Left cardiac atrium (tissue), 4 donors: ENCODE results near the gene TMEM243. TPM values are rescaled to one million over a fixed set of nuclear protein-coding genes. Genes with fewer than 3 reads are reported as not detected.
"Not testable (repeated sequence)": the region's sequence is repeated elsewhere in the genome, so short reads cannot be mapped to it uniquely, and the experiment has no call there.

Experiments
- ATAC-seq, 2 donors: fragments of 200-7000 bp; cut with Tn5 transposase; one replicate each; pipeline ENCODE4 v1.9.1; 2020; ENCODE audit warnings: mild to moderate bottlenecking in 2 of 2, moderate library complexity in 2 of 2
- DNase-seq: peaks from one replicate; pipeline ENCODE4 v3.0.0-alpha.2; 2020
- intact Hi-C, 2 donors: fragments of 100-400 bp; cut with DNase I; formaldehyde crosslinking; loops; one replicate each; pipeline versions ENCODE4 v1.14.1 to v1.15.1; 2022 to 2023
- total RNA-seq, 2 donors: library from RNA; stranded (reverse); fragmentation: NEBNext Ultra II Directional; extraction: Animal tissue kit (Norgen Biotek cat#: 25700); gene quantifications; one replicate each; pipeline ENCODE4 v1.2.1, GENCODE V29; 2021
- donor health status: DM: no; HTN: yes; CAD: no.
- donor health status: DM: no; HTN: yes; CAD: no; lungs with severe emphysema.
- donor health status: DM: yes; HTN: yes; CAD: no.
- donor health status: Dilated cardiomyopathy.

Gene TMEM243
- total RNA-seq, 2 donors from 2014 or later = 11.9 to 12.2 TPM

DNA sequence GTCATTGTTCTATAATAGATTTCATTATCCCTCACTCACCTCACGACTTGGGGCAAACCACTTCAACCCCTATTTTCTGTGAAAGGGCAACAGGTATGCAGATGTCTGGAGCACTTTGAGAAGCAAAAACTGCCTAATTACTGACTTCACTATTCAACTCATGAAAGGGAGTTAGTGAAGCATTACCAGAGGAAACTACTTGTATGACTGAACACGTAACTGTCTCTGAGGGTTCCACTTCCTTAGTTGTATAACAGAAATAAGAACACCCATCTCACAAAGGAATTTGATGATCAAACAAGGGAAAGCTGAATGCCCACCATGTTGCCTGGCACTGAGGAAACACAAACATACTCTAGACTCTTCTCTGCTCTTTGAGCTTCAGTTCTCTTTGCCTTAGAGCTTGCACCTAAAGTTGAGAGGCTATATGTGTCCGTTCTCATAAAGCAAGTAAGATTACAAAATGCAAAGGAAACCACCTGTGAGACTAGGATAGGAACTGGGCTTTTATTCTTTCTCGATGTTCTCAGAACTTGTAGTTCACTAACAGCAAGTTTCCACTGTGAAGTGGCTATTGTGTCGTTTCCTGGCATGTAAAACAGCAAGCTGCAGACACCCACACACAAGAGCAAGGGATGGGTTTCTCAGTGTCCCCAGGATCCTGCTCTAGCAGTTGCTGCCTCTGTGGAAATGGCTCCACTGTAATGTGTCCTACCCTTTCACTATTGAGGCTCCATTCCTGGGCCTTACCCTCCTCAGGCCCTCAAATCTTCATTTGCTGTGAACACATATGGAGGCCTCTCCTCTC, 2.6 kb downstream of the TMEM243 start:
- ATAC-seq = no peak
- no peak for DNase-seq
- intact Hi-C loops = loop anchor here in 1 of 2 donors (10.0 kb wide), 1 partner anchor 62 kb away; the partner anchor contains the start of gene DMTF1

DNA sequence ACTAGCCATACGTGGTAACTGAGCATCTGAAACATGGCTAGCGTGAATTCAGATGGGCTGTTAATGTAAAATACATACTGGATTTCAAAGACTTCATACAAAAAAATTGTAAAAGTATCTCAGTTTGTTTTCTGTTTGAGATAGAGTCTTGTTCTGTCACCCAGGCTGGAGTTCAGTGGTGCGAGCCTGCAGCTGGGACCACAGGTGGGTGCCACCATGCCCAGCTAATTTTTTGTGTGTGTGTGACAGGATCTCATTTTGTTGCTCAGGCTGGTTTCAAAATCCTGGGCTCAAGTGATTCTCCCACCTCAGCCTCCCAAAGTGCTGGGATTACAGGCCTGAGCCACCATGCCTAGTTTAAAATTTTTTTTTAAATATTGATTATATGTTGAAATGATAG, 4.5 kb downstream of the TMEM243 start:
- DNase-seq (no peak), ATAC-seq (no peak)
- intact Hi-C loops = loop anchor here in 1 of 2 donors (10.0 kb wide), 1 partner anchor 60 kb away; the partner anchor contains the start of gene DMTF1

DNA sequence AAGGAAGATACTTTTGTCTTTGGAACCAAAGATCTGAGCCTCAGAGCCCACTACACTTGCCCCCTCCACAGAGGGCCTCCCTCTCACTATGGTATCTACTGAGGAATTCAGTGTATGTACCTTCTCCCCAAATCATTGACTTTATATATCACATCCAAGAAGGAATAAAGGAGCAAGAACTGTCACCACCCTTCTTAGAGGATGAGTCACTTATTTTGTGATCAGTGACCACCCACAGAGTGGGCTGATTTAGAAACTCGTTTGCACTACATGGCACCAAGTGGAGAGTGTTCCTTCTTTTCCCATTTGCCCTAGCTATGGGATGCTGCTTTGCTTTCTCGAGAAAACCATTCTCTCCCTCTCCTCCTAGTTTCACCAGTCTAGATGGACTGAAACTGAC, 5.7 kb downstream of the TMEM243 start:
- intact Hi-C loops = loop anchor here in 1 of 2 donors (10.0 kb wide), 1 partner anchor 59 kb away; the partner anchor contains the start of gene DMTF1
- ATAC-seq (no peak), DNase-seq (no peak)

DNA sequence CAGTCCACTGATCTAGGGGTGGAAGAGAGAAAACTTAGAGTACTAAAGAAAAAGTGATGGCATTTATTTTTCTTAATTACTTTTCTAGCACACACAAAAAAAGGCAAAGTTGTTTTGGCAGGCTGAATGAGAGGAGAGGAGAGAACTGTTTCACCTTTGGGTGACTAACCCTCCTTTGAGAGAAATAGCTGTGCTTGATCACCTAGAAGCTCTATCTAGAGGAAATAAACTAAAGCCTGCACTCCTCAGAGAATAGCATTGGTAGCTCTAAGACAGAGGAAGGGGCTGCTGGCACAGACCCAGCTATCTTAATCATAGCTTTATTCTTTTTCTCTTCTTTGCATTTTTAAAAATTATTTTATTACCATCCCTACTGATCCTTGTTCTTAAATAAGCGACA, 6.3 kb downstream of the TMEM243 start:
- ATAC-seq = no peak
- intact Hi-C loops = loop anchor here in 1 of 2 donors (10.0 kb wide), 1 partner anchor 58 kb away; the partner anchor contains the start of gene DMTF1

DNA sequence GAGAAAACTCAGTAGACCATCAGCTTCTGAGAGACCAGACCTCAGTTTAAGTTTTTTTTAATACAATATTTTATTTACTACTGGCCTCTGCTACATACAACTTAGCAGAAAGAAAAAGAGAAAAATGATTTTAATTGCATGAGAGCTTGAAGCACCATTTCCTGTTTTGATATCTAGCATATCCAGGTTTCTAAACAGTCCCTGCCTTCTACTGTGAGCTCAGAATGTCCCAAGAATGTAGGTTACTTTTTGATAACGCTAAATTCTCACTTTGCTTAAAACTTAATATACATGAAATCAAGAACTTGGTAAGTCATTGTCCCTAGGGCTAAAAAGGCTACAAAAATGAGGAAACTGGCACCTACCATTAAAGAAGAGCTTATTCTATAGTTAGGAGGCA, 7.0 kb downstream of the TMEM243 start:
- ATAC-seq = no peak
- intact Hi-C loops = loop anchor here in 1 of 2 donors (10.0 kb wide), 1 partner anchor 58 kb away; the partner anchor contains the start of gene DMTF1
- no peak for DNase-seq

More for the DNA sequence above, 6.3 kb downstream of the TMEM243 start:
- no peak for DNase-seq

DNA sequence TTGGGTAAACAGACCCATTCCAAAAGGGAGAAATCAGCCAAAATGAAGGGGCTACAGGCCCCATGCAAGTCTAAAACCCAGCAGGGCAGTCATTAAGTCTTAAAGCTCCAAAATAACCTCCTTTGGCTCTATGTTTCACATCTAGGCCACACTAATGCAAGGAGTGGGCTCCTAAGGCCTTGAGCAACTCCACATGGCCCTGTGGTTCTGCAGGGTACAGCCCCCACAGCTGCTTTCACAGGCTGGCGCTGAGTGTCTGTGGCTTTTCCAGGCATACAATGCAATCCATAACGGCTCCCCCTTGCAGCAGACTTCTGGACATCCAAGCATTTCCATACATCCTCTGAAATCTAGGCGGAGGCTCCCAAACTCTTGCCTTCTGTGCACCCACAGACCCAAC, 9.0 kb downstream of the TMEM243 start:
- intact Hi-C loops = loop anchor here in 1 of 2 donors (10.0 kb wide), 1 partner anchor 56 kb away; the partner anchor contains the start of gene DMTF1
- DNase-seq = no peak

DNA sequence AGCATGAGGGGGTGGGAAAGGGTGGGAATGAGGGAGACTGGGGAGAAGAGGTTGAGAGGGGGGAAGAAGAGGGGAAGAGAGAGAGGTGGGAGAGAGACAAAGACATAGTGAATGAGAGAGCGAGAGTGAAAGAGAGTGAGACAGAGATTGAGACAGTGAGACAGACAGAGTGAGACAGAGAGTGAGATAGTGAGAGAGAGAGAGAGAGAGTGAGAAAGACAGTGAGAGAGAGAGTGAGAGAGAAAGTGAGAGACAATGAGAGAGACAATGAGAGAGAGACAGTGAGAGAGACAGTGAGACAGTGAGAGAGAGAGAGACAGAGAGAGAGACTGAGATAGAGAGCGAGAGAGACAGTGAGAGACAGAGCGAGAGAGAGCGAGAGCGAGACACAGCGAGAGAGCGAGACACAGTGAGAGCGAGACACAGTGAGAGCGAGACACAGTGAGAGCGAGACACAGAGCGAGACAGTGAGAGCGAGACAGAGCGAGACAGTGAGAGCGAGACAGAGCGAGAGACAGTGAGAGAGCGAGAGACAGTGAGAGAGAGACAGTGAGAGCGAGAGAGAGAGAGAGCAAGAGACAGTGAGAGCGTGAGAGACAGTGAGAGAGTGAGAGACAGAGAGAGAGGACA, 10.1 kb downstream of the TMEM243 start:
- intact Hi-C loops = no loop called here
- DNase-seq (no peak), ATAC-seq (no peak)

More for the DNA sequence above, 9.0 kb downstream of the TMEM243 start:
- ATAC-seq = no peak

DNA sequence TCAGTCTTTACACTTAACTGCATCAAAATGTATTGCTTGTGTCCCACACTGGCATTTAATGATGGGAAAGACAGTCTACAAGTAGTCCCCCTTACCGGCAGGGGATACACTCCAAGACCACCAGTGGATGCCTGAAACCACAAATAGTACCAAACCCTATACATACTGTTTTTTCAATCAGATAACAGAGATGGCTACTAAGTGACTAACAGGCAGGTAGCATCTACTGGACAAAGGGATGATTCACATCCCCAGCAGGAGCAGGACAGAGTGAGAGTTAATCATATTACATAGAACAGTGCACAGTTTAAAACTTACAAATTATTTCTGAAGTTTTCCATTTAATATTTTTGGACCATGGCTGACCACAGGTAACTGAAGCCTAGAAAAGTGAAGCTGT, 13.2 kb downstream of the TMEM243 start:
- DNase-seq = no peak
- ATAC-seq = no peak
- intact Hi-C loops = no loop called here

DNA sequence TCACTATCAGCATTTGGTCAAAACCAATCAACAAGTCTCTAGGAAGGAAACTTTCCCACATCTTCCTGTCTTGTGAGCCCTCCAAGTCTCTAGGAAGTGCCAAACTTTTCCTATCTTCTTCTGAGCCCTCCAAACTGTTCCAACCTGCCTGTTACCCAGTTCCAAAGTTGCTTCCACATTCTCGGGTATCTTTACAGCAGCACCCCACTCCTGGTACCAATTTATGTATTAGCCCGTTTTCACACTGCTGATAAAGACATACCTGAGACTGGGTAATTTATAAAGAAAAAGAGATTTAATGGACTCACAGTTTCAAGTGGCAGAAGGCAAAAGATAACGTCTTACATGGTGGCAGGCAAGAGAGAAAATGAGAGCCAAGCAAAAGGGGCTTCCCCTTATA, 13.8 kb downstream of the TMEM243 start:
- DNase-seq, ATAC-seq, intact Hi-C loops: not testable (repeated sequence)

DNA sequence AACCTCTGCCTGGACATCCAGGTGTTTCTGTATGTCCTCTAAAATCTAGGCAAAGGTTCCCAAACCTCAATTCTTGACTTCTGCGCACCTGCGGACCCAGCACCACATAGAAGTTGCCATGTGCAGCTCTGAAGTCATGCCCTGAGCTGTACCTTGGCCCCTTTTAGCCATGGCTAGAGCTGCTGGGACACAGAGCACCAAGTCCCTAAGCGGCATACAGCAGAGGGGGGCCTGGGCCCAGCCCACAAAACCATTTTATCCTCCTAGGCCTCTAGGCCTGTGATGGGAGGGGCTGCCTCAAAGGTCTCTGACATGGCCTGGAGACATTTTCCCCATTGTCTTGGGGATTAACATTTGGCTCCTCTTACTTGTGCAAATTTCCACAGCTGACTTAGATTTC, 14.6 kb downstream of the TMEM243 start:
- ATAC-seq (no peak), DNase-seq (no peak)
- intact Hi-C loops = no loop called here

DNA sequence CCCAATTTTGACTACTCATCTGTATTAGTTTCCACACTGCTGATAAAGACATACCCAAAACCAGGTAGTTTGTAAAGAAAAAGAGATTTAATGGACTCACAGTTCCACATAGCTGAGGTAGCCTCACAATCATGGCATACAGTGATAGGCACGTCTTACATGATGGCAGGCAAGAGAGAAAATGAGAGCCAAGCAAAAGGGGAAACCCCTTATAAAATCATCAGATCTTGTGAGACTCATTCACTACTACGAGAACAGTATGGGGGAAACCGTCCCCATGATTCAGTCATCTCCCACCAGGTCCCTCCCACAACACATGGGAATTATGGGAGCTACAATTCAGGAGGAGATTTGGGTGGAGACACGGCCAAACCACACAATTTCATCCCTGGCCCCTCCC, 15.6 kb downstream of the TMEM243 start:
- intact Hi-C loops = not testable (repeated sequence)

DNA sequence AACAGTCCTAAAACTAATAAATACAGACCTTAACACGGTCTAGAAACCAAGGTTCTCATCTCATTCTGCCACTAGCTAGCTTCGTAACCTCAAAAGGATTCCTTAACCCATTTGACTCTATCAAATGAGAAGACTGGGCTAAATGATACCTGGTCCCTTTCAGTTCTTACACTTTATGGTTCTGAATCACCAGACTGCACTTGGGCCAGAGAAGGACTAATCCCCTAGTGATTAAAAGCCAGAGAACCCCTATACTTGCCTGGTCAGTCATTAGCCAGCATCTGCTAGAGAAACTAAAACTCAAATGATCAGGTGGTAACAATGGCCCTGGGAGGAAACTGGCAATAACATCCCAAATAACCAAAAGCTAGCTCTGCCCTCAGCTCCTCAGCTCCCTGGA, 16.8 kb downstream of the TMEM243 start:
- DNase-seq (no peak), ATAC-seq (no peak)
- intact Hi-C loops = no loop called here

More for the DNA sequence above, 15.6 kb downstream of the TMEM243 start:
- not testable (repeated sequence) for ATAC-seq, DNase-seq

DNA sequence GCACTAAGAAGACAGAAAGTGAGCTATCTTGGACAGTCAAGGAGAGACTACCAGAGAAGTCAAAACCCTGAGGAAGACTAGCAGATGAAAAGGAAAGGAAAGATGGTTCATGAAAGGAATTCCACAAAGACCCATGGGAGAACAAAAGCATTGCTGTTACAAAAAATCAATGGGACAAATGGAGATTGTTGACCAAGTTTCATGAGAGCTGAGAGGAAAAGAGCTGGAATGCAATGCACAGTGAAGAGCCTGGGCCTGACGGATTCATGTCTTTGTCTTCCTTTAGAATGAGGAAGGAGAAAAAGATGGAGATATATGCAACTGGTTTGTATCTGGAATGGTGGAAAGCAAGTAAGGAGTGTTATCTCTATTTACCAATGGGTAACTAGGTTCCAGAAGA, 17.3 kb downstream of the TMEM243 start:
- ATAC-seq (no peak), DNase-seq (no peak)
- intact Hi-C loops = no loop called here

DNA sequence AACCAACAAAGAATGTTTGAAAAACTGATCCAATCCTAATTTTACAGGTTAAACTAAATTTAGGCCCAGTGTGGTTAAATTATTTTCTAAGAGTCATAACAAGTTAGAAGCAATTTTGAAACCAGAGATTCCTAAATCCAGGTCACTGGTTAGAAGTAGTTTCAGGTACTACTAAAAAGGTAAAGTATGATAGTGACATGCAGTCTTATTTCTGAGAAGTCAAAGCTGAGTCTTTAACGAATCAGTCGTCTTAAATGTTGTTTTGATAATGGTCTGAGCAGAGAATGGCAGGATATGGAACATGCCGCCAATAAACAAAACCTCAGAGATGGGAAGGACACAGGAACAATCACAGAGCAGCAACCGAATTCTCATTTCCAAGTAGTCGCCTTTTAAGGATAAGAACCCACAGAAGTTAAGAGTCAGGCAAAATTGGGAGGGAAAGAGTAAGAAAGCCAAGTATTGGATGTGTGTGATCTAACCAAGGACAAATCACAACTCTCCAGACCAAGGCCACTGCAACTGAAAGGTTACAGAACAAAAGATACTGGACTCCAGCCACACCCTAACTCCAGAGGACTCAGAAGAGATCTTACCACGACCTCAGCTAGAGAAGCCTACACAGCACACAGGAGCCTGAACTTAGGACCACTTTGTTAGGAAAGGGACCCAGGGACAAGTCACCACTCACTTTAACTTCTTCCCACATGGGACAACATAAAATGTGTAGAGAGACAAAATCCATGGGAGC, 19.7 kb downstream of the TMEM243 start:
- no peak for DNase-seq
- peak; percentile 21 to 41 for ATAC-seq
- intact Hi-C loops = no loop called here

DNA sequence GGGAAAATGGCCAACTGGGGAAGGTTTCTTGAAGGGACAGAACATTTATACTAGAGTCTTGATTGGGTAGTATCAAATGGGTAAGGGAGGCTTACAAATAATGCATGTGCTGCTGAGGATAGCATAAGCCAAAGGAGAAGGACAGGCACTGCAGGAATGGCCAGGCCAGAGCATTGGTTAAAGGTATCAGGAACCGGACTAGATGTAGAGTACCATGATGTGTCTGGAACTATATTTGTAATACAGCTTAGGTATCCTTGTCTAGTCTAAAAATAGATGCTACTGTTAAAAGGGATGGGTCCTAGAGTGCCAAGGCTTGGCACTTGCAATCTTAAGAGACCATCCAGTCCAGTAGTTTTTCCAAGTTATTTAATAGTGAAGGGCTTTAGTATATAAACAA, 20.3 kb downstream of the TMEM243 start:
- ATAC-seq (peak; percentile 12 to 15), DNase-seq (no peak)
- intact Hi-C loops = no loop called here

DNA sequence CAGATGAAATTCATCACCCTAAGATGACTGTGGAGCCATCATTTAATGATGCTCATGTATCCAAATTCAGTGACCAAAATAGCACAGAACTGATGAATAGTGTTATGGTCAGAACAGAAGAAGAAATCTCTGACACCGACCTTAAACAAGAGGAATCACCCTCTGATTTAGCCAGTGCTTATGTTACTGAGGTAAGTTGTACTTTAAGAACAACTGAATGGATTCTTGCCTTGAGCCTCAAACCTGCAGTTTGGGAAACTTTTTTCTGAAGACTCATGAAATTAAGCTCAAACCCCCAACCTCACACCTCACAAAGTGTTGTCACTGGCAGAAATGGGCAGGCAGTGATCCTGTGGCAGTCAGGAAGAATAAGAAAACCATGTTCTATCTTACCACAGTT, 25.6 kb downstream of the TMEM243 start:
- ATAC-seq = no peak
- intact Hi-C loops = no loop called here

DNA sequence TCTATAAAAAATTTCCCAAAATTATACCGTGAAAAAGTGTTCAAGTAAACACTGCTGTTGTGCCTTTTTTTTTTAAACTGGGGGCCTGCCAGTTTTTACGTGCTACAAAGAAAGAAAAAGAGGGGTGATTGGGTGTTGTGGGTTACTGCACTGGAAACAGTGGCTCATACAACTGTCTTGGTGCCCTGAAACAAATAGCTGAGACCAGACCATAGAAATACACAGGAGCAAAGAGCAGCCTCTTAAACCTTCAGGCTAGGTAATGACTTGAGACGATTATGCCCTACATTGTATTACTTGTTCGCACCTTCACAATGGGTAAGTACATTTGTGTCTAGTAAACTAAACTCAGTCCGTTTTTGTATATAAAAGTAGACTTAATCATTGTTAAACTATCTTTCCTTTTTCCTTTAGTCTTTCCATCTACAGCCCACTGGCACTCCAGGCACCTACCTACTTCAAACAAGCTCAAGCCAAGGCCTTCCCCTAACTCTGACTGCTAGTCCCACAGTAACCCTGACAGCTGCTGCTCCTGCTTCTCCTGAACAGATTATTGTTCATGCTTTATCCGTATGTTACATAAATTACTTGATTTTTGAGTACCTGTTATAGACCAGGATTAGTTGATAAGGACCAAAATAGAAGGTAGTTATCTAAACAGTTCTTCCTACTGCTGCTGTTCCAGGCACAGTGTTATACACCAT, 26.6 kb downstream of the TMEM243 start:
- no peak for DNase-seq
- intact Hi-C loops = no loop called here

More for the DNA sequence above, 25.6 kb downstream of the TMEM243 start:
- no peak for DNase-seq

DNA sequence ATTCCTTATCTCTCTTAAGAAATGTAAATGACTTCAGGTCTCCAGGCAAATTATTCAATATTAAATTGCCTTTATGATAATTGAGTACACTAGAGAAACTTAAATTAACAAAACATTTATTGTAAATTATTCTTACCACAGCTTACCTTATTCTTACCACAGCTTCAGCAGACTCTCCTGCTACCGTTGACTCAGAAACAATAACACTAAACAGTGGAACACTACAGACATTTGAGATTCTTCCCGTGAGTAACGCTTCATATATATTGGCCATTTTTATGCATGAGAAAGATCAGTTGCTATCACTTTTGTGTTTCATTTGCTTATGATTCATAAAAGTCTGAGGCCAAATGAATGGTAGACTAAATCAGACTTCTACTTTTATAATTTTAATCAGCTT, 28.7 kb downstream of the TMEM243 start:
- intact Hi-C loops = no loop called here
- ATAC-seq (no peak), DNase-seq (no peak)

More for the DNA sequence above, 26.6 kb downstream of the TMEM243 start:
- ATAC-seq = no peak

DNA sequence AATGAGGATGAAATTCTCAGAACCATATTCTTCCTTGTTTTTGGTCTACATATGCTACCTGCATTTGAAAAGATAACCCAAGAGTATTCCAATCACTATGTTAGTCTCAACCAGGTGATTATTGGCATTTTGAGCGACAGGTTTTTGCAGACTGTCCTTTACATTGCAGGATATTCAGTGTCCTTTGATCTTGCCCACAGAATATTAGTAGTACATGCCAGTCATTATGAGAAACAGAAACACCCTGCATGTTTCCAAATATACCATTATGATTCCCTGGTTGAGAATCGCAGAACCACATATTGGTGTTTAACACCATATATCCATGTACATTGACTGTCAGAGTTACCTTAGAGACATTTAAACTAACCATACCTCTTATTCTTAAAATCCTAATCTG, 30.6 kb downstream of the TMEM243 start:
- no peak for ATAC-seq
- intact Hi-C loops = no loop called here
- DNase-seq = no peak
